HG03342 (cell line): ENCODE measurements around the gene GABRR3.

Source experiments
- ATAC-seq: cut with Tn5 transposase; IDR thresholded peaks from one replicate; pipeline ENCODE4 v1.9.1; 2021; ENCODE audit warnings: mild to moderate bottlenecking, moderate library complexity; ENCODE audit not compliant: unreplicated experiment

GABRR3 gene

DNA sequence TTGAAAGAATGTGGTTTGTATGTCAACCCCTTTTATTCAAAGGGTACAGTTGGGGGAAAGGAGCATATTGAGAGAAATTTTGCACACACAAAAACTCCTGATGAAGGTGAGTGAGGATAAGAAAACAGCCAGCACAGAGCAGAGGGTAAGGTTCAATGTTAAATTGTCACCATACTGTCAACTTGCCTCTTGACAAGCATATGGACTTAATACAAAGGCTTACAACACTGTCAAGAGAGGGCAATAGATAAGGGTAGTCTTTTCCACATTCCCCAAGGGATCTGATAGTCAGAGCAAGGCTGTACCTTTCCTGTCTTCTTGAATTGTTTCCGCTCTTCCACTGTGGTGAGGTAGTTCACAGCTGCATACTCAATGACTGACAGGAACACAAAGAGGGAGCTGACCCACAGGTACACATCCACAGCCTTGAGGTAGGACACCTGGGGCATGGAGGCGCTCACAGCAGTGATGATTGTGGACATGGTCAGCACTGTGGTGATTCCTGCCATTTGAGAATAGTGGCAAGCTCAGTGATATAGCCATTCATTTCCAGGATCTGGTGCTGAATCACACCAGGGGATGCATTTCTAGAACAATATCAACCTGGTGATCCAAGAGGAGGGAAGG, 42.5 kb downstream of the GABRR3 start:
- ATAC-seq, result no peak

GRCh38 chr3:97991293-97991682, 43.8 kb downstream of the GABRR3 start:
- ATAC-seq, result no peak

- no peak for ATAC-seq
Measured at GRCh38 chr3:97990624-97991292, 44.4 kb downstream of the GABRR3 start.

- ATAC-seq, result no peak
Measured at GRCh38 chr3:97988784-97989568, 46.1 kb downstream of the GABRR3 start.

DNA sequence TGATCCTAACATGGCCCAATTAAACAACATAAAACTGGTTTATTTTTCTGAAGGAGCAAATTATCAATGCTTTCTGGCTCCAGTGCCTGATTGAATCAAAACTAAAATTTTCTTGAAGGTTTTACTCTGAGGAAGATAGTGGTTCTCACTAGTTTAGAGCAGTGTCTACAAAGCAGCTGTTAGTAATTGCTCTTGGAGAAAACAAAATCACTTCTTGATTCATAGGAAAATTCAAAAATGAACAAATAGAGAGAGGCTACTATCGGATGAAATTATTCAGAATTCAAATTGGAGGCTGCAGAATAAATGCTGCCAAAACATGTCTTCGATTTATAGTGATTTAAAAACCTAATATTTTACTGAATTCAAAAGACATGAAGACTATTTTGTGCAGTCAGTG, 47.8 kb downstream of the GABRR3 start:
- no peak for ATAC-seq

DNA sequence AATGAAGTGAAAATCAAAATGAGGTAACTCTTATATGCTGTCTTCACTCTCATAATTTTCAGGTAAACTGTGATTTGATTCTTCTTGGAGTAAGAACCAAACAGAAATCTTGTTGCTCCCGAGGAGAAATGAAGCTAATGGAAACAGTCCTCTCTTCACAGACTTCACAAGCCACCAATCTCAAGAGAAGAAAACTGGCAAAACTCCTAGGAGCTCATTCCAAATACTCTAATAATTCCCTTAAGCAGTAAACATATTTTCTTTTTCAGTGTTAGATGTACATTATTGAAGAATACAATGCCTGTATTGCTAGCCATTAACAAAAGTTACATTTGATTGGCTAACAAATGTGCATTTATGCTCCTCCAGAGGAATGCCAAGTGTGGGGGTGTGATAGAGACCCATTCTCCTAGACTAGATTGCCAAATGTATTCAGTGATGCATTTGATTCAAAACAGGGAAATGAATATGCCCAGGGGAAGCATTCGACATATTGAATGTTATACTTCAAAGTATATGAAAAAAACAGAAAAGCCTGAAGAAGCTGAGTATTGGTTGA, 51.1 kb downstream of the GABRR3 start:
- no peak for ATAC-seq

DNA sequence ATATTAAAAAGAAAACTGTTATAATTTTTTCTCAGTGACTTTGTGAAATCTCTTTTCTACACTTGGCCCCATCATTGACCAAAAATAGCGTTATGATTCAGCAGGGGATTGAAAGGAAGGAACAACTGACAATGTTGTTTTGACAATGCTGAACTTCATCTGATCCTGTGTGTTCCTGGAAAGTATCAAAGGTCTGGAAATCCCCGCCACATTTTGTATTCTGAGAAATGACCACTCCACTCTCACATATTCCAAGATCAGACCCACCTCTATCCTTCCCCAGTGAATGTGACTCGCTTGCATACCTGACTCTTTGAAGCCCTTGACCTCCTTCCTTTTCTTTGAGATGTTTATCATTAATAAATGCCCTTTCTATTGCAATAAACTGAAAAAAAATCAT, 53.2 kb downstream of the GABRR3 start:
- no peak for ATAC-seq

DNA sequence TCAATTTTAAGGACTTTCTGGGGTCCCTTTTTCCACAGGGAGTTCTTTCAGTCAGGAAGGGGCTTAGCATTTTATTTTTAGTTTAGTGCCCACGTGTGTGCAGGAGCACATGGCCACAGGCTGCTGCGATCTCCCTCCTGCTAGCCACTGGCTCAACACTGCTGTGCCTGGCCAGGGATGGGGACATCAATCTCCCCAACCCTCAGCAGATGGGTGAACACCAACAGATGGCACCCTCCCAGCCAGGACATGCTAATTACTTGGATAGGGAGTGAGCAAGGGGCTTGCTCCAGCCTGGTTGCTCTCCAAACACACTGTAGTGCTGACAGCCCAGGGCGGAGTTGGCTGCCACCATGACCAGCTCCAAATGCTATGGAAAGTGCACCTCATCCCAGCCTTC, 55.5 kb downstream of the GABRR3 start:
- ATAC-seq, result no peak

GRCh38 chr3:97975466-97975865, 59.6 kb downstream of the GABRR3 start:
- no peak for ATAC-seq

- no peak for ATAC-seq
Measured at GRCh38 chr3:97974996-97975395, 60.1 kb downstream of the GABRR3 start.

- ATAC-seq, result no peak
Measured at GRCh38 chr3:97972976-97973375, 62.1 kb downstream of the GABRR3 start.

- ATAC-seq, result peak; percentile 91
Measured at GRCh38 chr3:97971679-97972567, 63.2 kb downstream of the GABRR3 start, which contains the start of gene RIOX2. TSS of gene RIOX2 (minus strand) at chr3:97972431. CDS start at chr3:97967593, 4,838 bp downstream.

DNA sequence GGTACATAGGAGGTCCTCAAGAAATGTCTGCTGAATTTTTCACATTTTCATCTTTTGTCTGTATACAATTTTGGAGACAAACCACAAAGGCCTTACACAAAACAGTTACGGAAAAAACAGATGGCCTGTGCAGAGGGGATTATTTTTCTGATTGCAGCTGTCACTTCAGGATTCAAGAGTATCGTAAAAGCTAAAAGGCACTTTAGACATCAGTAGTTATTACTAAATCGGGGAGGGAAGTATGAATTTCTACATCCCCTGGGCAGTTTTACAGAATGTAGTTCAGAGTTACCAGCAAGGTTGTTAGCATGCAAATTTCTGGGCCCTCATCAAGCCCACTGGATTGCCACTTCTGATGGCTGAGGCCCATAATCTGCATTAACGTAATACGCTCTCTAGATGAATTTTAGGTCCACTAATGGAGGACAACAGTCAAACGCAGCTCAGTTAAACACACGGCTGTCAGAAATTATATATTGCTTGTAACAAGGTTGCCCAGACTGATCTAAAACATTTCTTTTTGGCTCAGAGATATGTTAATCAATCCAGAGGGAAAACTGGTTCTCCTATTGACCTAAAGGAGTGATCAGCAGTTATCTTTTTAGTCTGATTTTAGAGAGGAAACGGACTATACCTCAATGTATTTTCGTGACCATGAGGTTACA, 64.0 kb downstream of the GABRR3 start:
- ATAC-seq, result no peak

DNA sequence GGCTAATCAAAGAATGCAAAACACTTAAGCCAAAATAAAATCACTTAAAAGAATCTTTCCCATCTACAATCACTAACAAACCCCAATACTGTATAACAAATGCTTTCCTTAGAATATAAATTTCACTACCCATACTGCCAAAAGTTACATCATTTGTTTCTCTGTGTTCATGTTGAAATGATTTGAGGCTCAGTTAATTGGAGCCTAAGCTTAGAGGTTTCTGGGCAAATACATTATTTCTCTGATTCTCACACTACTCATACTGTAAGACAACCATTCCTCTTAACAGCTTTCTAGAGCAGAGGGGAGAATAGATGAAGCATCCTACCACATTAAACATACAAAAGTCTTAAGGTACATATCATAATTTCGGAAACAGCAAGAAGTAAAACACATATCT, 65.0 kb downstream of the GABRR3 start:
- no peak for ATAC-seq

DNA sequence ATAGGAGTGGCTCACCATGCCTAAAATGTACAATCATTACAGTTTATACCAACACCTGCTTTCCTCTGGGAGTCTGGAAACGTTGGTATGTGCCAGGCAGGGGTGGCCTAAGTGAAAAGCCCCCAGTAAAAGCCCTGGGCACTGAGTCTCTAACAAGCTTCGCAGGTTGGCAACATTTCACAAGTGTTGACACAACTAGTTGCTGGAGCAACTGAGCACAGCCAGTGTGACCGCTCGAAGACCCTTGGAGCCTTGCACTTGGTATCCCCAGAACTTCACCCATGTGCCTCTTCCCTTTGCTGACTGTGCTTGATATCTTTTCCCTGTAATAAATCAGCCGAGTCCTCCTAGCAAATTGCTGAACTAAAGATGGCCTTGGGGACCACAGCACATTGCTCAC, 65.6 kb downstream of the GABRR3 start:
- no peak for ATAC-seq

- no peak for ATAC-seq
Measured at GRCh38 chr3:97968376-97968775, 66.7 kb downstream of the GABRR3 start.

DNA sequence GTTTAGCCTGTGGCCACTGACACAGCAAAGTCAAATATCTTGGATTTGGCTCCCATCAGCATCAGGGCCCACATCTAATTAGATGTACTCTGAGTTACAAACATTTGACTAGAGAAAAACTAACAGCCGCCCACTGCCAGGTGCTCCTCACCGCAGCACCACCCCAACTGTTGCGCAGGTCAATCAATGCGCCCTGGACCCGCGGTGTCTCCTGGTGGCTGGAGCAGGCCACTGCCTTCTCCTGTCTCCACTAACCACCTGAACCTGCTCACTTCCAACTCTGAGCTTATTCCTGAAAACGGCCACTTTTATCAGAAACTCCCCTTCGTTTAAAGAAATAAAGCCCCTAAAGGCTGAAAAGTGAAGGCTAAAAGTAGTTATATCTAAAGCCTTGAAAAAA, 67.1 kb downstream of the GABRR3 start:
- no peak for ATAC-seq

- ATAC-seq, result no peak
Measured at GRCh38 chr3:97960993-97961766, 73.9 kb downstream of the GABRR3 start.

GRCh38 chr3:97960551-97960950, 74.6 kb downstream of the GABRR3 start:
- ATAC-seq, result no peak
